IPS-NIHi11 (cell line): ENCODE data around the gene DGKD.

Experiments
- DNase-seq: peaks from one replicate; pipeline ENCODE4 v3.0.0; 2012; ENCODE audit warnings: mixed read lengths, low spot score

The DGKD gene

GRCh38 chr2:233498126-233498525, 143.8 kb downstream of the DGKD start:
- DNase-seq, result no peak

DNA sequence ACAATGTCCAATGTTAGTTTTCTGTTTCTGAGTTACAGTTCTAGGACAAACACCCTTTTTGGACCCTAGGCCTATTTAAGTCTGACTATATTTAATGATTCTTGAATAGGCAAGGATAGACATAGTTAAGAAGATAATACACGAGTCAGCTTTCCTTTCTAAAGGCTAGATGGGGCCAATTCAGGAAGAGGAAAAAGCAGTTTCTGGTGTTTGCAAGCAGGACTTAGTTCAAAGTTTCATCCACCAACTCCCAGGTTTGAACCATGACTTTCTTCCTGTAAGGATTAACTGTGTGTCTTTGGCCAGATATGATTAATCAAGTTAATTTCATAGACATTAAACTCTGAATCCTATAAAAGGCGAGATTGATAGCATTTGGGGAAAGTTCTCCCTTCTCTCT, 145.6 kb downstream of the DGKD start:
- DNase-seq, result no peak

DNA sequence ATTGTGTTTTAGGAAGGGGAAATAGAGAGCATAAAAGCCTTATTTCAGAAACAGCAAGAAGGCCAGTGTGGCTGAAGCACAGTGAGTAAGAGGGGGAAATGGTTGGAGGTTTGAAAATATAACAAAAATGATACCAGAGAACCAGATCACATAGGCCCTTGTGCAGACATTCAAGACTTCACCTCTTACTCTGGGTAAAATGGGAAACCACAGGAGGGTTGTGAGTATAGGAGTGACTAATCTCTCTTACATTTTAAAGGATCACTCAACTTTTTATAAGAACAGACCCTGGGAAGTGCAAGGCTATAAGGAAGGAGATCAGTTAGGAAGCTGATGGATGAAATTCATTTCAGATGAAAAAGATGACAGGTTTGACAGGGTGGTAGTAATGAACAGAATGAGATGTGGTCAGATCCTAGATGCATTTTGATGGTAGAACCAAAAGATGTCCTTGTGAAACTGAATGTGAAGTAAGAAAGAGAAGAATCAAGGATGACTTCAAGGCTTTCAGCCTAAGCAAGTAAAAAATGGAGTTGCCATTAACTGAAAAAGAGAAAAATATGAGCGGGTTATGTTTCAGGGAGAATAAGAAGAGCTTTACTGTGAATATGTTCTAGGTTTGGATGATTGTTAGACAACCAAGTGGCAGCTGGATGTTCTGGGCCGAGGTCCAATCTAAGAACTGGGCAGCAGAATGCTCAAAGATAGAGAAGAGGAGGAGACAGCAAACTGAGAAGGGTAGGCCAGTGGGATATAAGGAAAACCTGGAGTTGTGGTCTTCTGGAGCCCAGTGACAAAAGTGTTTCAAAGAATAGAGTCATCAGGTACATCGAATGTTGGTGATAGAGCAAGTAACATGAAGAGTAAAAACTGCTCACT, 147.1 kb downstream of the DGKD start:
- DNase-seq, result no peak

- no peak for DNase-seq
Measured at GRCh38 chr2:233503481-233503880, 149.2 kb downstream of the DGKD start.

- DNase-seq, result no peak
Measured at GRCh38 chr2:233503947-233504637, 149.8 kb downstream of the DGKD start.

DNA sequence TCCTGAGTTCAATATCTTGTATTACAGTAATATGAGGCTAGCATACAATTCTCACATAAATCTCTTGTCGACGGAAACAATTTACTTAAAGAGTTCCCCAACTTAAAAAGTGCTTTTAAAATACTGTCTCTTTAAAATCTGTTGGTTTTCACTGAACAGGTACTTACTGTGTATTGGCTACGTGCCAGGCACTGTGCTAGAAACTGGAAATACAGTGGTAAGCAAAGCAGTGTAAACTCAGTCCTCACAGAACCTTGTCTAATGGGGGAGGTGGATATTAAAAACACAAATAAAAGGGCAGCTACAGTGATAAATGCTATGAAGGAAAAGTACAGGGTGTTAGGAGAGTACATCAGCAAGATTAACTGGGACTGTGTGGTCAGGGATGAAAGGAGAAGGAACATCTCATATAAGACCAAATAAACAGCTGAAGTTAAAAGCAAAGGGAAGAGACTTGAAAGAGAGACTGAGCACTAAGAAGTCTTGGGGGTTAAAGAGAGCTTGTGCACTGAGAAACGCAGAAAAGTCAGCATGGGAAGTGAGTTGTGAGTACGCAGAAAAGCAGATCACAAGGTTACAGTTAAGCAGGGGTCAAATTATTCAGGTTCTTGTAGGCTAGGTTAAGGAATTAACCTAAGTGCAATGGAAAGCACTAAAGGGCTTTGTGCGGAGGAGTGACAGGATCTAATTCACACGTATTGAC, 159.8 kb downstream of the DGKD start:
- DNase-seq, result no peak

GRCh38 chr2:233519787-233520611, 165.7 kb downstream of the DGKD start:
- no peak for DNase-seq
